ENCODE results near the gene GRK4.
A peak's percentile ranks its signal among the peaks of the same experiment; 100 is the strongest.

GRK4 gene

GRCh38 chr4:2941138-2942036 lies 22.0 kb upstream of the GRK4 start:
- no peak for TF ChIP-seq CTCF (IDR thresholded peaks at IDR 0.05)
- Mint-ChIP-seq H3K4me3 (no peak overlapping the region), H3K9me3 (no peaks in the 10 kb centered on the region), H3K27ac (no peak overlapping the region), H3K36me3 (ENCODE audit: low read depth) (peaks cover 43% of the 10 kb centered on the region), H3K27me3 (ENCODE audit: low read depth, poor library complexity) (no peaks in the 10 kb centered on the region), H3K4me1 (peaks cover 8% of the 10 kb centered on the region)
- no peak for DNase-seq

- Mint-ChIP-seq H3K36me3 (ENCODE audit: low read depth) (peaks cover 44% of the 10 kb centered on the region), H3K4me3 (no peak overlapping the region), H3K4me1 (peaks cover 2% of the 10 kb centered on the region), H3K27me3 (ENCODE audit: low read depth, poor library complexity) (no peaks in the 10 kb centered on the region), H3K9me3 (no peaks in the 10 kb centered on the region), H3K27ac (peak overlapping the region; percentile 80)
- no peak for DNase-seq
- no peak for TF ChIP-seq CTCF (IDR thresholded peaks at IDR 0.05)
Observed at GRCh38 chr4:2942037-2942531, 21.3 kb upstream of the GRK4 start.

GRCh38 chr4:2942532-2943363 lies 20.6 kb upstream of the GRK4 start:
- Mint-ChIP-seq H3K9me3 (no peaks in the 10 kb centered on the region), H3K27me3 (ENCODE audit: low read depth, poor library complexity) (no peaks in the 10 kb centered on the region), H3K4me1 (no peaks in the 10 kb centered on the region), H3K4me3 (no peak overlapping the region), H3K36me3 (ENCODE audit: low read depth) (peaks cover 45% of the 10 kb centered on the region), H3K27ac (peak overlapping the region; percentile 80)
- TF ChIP-seq CTCF (IDR thresholded peaks at IDR 0.05) = no peak
- DNase-seq = no peak

GRCh38 chr4:2943364-2944090 lies 19.8 kb upstream of the GRK4 start:
- TF ChIP-seq CTCF (IDR thresholded peaks at IDR 0.05) = no peak
- Mint-ChIP-seq H3K4me3 (no peak overlapping the region), H3K4me1 (no peaks in the 10 kb centered on the region), H3K27ac (peak overlapping the region; percentile 71), H3K9me3 (no peaks in the 10 kb centered on the region), H3K36me3 (ENCODE audit: low read depth) (peaks cover 46% of the 10 kb centered on the region), H3K27me3 (ENCODE audit: low read depth, poor library complexity) (no peaks in the 10 kb centered on the region)
- DNase-seq = no peak

GRCh38 chr4:2944091-2944482 lies 19.3 kb upstream of the GRK4 start:
- H3K4me3 Mint-ChIP-seq = no peak overlapping the region
- no peaks in the 10 kb centered on the region for H3K9me3 Mint-ChIP-seq
- H3K36me3 Mint-ChIP-seq (ENCODE audit: low read depth) = peaks cover 46% of the 10 kb centered on the region
- no peaks in the 10 kb centered on the region for H3K4me1 Mint-ChIP-seq
- no peak overlapping the region for H3K27ac Mint-ChIP-seq
- no peaks in the 10 kb centered on the region for H3K27me3 Mint-ChIP-seq (ENCODE audit: low read depth, poor library complexity)
- no peak for DNase-seq
- no peak for TF ChIP-seq CTCF (IDR thresholded peaks at IDR 0.05)
